ENCODE data around the gene PTPRN2. TPM values are rescaled to one million over a fixed set of nuclear protein-coding genes. Genes with fewer than 3 reads are reported as not detected.

Gene PTPRN2
- total and polyA plus RNA-seq, 2 of the 8 experiments (the other 6 are each of a cell fraction or from before 2014, with no cell fraction given): 2.6 to 4.5 TPM

- H2AK5ac ChIP-seq (ENCODE audit: low read depth, low read length): 0 out of 2 replicates have a peak overlapping the region, but pooled peaks have one; percentile 61
- peaks cover 0 to 6% of the 10 kb centered on the region in 2 experiments; a peak in 2 of 4 replicates for H3K9me3 ChIP-seq (ENCODE audit: insufficient read depth in 2 of 2, low read depth in 1 of 2, low read length in 1 of 2)
- no peak overlapping the region for H2BK120ac ChIP-seq (replicated peaks; ENCODE audit: low read depth, low read length)
- H3K18ac ChIP-seq (ENCODE audit: extremely low read depth, low read length): peak overlapping the region; percentile 32; the same call in 1 of the 2 replicates
- no peak overlapping the region for H3K23ac ChIP-seq (ENCODE audit: insufficient read length)
- no peak overlapping the region for H3K14ac ChIP-seq (ENCODE audit: insufficient read length)
- no peaks in the 10 kb centered on the region for H3K27me3 ChIP-seq (replicated peaks in 1 of 4; ENCODE audit: control insufficient read depth in 3 of 4, extremely low read depth in 1 of 4, insufficient read depth in 3 of 4, low read length in 3 of 4)
- 84% methylated on average over 14 of the region's 14 CpGs; no CpG with 5 or more reads in 1 of the 2 experiments for WGBS, 2 experiments (ENCODE audit: extremely low coverage in 1 of 2, insufficient coverage in 1 of 2, insufficient read length in 1 of 2, insufficient replicate concordance in 2 of 2, low coverage in 1 of 2, low lambda C conversion rate in 2 of 2, missing lambda C conversion rate in 1 of 2)
- no peak overlapping the region for H3K56ac ChIP-seq (replicated peaks; ENCODE audit: insufficient read length, low read depth, low read length)
- H3K4me3 ChIP-seq (ENCODE audit: extremely low read depth in 1 of 4, insufficient read depth in 2 of 4, low read depth in 3 of 4, low read length in 4 of 4): no peak overlapping the region
- H3K4me1 ChIP-seq (replicated peaks in 1 of 4; ENCODE audit: control insufficient read depth in 3 of 4, insufficient read depth in 4 of 4, low read length in 3 of 4): peaks cover 0 to 6% (median under 1%) of the 10 kb centered on the region in 4 experiments; a peak in 2 of 7 replicates
- H3K79me1 ChIP-seq (ENCODE audit: low read depth, low read length): no peaks in the 10 kb centered on the region
- FAIRE-seq (no peak), DNase-seq (ENCODE audit: low read depth in 1 of 2, low spot score in 2 of 2) (no peak)
- CTCF ChIA-PET (ENCODE audit: partially characterized antibody): no interaction called here
- no peak overlapping the region for H3K9ac ChIP-seq (replicated peaks in 1 of 4; ENCODE audit: extremely low read depth in 1 of 4, low read depth in 3 of 4, low read length in 3 of 4)
- H3K4ac ChIP-seq (replicated peaks; ENCODE audit: insufficient read length, low read depth, low read length): peak overlapping the region; percentile 21
- POLR2A ChIA-PET (ENCODE audit: partially characterized antibody): no interaction called here
- peaks cover 0 to 5% of the 10 kb centered on the region in 2 experiments for H4K20me1 ChIP-seq (replicated peaks in 1 of 2; ENCODE audit: control insufficient read depth in 1 of 2, insufficient read depth in 2 of 2, low read length in 2 of 2)
- peak overlapping the region; percentile 6 for H4K91ac ChIP-seq (replicated peaks; ENCODE audit: insufficient read length, low read length)
- H3K4me2 ChIP-seq (ENCODE audit: insufficient read depth in 1 of 2, low read depth in 2 of 2, low read length in 2 of 2): no peak overlapping the region
- no peak overlapping the region for H2BK20ac ChIP-seq (ENCODE audit: low read length)
- H2AFZ ChIP-seq (ENCODE audit: low read length): no peak overlapping the region
- no peak overlapping the region for H2BK15ac ChIP-seq (ENCODE audit: low read length)
- no peak overlapping the region for H3K27ac ChIP-seq (ENCODE audit: low read depth, low read length)
- H3K36me3 ChIP-seq (ENCODE audit: control insufficient read depth in 2 of 4, insufficient read depth in 4 of 4, low read length in 3 of 4): no peaks in the 10 kb centered on the region; a peak in 1 of 8 replicates
- H3K79me2 ChIP-seq (ENCODE audit: control insufficient read depth in 1 of 2, insufficient read depth in 2 of 2, low read length in 2 of 2): no peaks in the 10 kb centered on the region
- H4K8ac ChIP-seq (ENCODE audit: extremely low read depth, insufficient read depth, low read length): peak overlapping the region; percentile 41
- no peak overlapping the region; the same call in 1 of the 2 replicates for H2BK5ac ChIP-seq (ENCODE audit: low read depth, low read length)
- H3K23me2 ChIP-seq (ENCODE audit: low read depth, low read length): peaks cover 8% of the 10 kb centered on the region; the same call in 1 of the 2 replicates
- no peak overlapping the region; the same call in 1 of the 2 replicates for H2BK12ac ChIP-seq (ENCODE audit: low read depth, low read length)
- H4K5ac ChIP-seq (ENCODE audit: insufficient read length, low read depth, low read length): no peak overlapping the region
- no peak for TF ChIP-seq SAP30 (IDR thresholded peaks at IDR 0.05; ENCODE audit: insufficient read depth, insufficient replicate concordance, low read length)
- TF ChIP-seq, protein P1, sequence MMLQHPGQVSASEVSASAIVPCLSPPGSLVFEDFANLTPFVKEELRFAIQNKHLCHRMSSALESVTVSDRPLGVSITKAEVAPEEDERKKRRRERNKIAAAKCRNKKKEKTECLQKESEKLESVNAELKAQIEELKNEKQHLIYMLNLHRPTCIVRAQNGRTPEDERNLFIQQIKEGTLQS (IDR thresholded peaks at IDR 0.05; ENCODE audit: insufficient read depth, low read depth, low read length): no peak
- no peak for TF ChIP-seq FOSL1 (IDR thresholded peaks at IDR 0.05; ENCODE audit: insufficient read depth, low read depth, low read length)
- no peak for TF ChIP-seq TBP (IDR thresholded peaks at IDR 0.05; ENCODE audit: low read depth, low read length)
- no peak for TF ChIP-seq RAD21 (IDR thresholded peaks at IDR 0.05 in 1 of 2, conservative IDR thresholded peaks at IDR 0.05 in 1 of 2; ENCODE audit: low read depth in 2 of 2, low read length in 2 of 2)
- TF ChIP-seq KDM5A (IDR thresholded peaks at IDR 0.05; ENCODE audit: low read length): no peak
- no peak for TF ChIP-seq SP1 (IDR thresholded peaks at IDR 0.05; ENCODE audit: low read depth, low read length)
- TF ChIP-seq, protein P2, sequence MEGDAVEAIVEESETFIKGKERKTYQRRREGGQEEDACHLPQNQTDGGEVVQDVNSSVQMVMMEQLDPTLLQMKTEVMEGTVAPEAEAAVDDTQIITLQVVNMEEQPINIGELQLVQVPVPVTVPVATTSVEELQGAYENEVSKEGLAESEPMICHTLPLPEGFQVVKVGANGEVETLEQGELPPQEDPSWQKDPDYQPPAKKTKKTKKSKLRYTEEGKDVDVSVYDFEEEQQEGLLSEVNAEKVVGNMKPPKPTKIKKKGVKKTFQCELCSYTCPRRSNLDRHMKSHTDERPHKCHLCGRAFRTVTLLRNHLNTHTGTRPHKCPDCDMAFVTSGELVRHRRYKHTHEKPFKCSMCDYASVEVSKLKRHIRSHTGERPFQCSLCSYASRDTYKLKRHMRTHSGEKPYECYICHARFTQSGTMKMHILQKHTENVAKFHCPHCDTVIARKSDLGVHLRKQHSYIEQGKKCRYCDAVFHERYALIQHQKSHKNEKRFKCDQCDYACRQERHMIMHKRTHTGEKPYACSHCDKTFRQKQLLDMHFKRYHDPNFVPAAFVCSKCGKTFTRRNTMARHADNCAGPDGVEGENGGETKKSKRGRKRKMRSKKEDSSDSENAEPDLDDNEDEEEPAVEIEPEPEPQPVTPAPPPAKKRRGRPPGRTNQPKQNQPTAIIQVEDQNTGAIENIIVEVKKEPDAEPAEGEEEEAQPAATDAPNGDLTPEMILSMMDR (IDR thresholded peaks at IDR 0.05; ENCODE audit: control extremely low read depth in 1 of 3, insufficient read depth in 1 of 3, low read depth in 1 of 3, low read length in 3 of 3): no peak
Measured at GRCh38 chr7:158047391-158048059, 540.1 kb downstream of the PTPRN2 start.

Data from H1 (cell line).